Thyroid gland (tissue), 4 donors: Measurements from ENCODE around the gene ATP8B1.

Experiments
- CTCF ChIP-seq, 6 experiments: fragments of 200-600 bp in 3 of 6; fragments of 450-650 bp in 3 of 6; sonication (generic) in 3 of 6; IDR thresholded peaks; one replicate each; pipeline ENCODE4 v1.5.1; 2016 to 2019; ENCODE audit warnings: antibody characterized with exemption in 6 of 6, mild to moderate bottlenecking in 2 of 6, inconsistent platforms in 1 of 6, moderate library complexity in 1 of 6
- POLR2A ChIP-seq, 2 donors: fragments of 450-650 bp; IDR thresholded peaks; one replicate each; pipeline ENCODE4 v1.6.1; 2017; ENCODE audit warnings: antibody characterized with exemption in 2 of 2, mild to moderate bottlenecking in 2 of 2, moderate library complexity in 1 of 2

- TF ChIP-seq CTCF (IDR thresholded peaks at IDR 0.05) (no peak), POLR2A (IDR thresholded peaks at IDR 0.05) (no peak)
These were observed 136.2 kb downstream of the ATP8B1 start for GRCh38 chr18:57666818-57667497.
